Measurements from ENCODE around the gene RPL36.

Gene RPL36

GRCh38 chr19:5676772-5677105 lies 13.4 kb upstream of the RPL36 start:
- Histone ChIP-seq H3K4me3 (ENCODE audit: insufficient read depth, low read length, poor library complexity, severe bottlenecking) (no peak overlapping the region), H3K36me3 (ENCODE audit: low read length) (no peaks in the 10 kb centered on the region), H3K79me2 (ENCODE audit: insufficient read depth, low read length) (peaks cover 7% of the 10 kb centered on the region), H3K9ac (ENCODE audit: low read length) (no peak overlapping the region), H3K9me3 (ENCODE audit: insufficient read depth, low read length) (no peaks in the 10 kb centered on the region), H3K9me2 (replicated peaks; ENCODE audit: insufficient read depth, low read length) (no peaks in the 10 kb centered on the region), H3F3A (ENCODE audit: insufficient read depth) (peaks cover 3% of the 10 kb centered on the region; the same call in 1 of the 2 replicates), H2AFZ (ENCODE audit: low read depth, low read length, severe bottlenecking) (no peak overlapping the region), H3K27me3 (ENCODE audit: low read length) (no peaks in the 10 kb centered on the region), H3K4me2 (ENCODE audit: low read depth, low read length, poor library complexity, severe bottlenecking) (no peak overlapping the region), H3K27ac (ENCODE audit: low read depth, low read length) (no peak overlapping the region), H4K20me1 (ENCODE audit: low read depth, low read length) (no peaks in the 10 kb centered on the region)
- TF ChIP-seq EZH2phosphoT487 (conservative IDR thresholded peaks at IDR 0.05; ENCODE audit: low read length) (no peak), CTCF (IDR thresholded peaks at IDR 0.05; ENCODE audit: insufficient read depth, low read length, poor library complexity, severe bottlenecking) (no peak)

- H4K20me1 ChIP-seq (ENCODE audit: low read depth, low read length), result no peaks in the 10 kb centered on the region
- H3F3A ChIP-seq (ENCODE audit: insufficient read depth), result peaks cover 3% of the 10 kb centered on the region; the same call in 1 of the 2 replicates
- H3K27me3 ChIP-seq (ENCODE audit: low read length), result no peaks in the 10 kb centered on the region
- H3K4me3 ChIP-seq (ENCODE audit: insufficient read depth, low read length, poor library complexity, severe bottlenecking), result no peak overlapping the region
- H3K9ac ChIP-seq (ENCODE audit: low read length), result no peak overlapping the region
- no peaks in the 10 kb centered on the region for H3K36me3 ChIP-seq (ENCODE audit: low read length)
- H2AFZ ChIP-seq (ENCODE audit: low read depth, low read length, severe bottlenecking), result no peak overlapping the region
- H3K79me2 ChIP-seq (ENCODE audit: insufficient read depth, low read length), result peaks cover 7% of the 10 kb centered on the region
- H3K9me3 ChIP-seq (ENCODE audit: insufficient read depth, low read length), result no peaks in the 10 kb centered on the region
- H3K9me2 ChIP-seq (replicated peaks; ENCODE audit: insufficient read depth, low read length), result no peaks in the 10 kb centered on the region
- TF ChIP-seq EZH2phosphoT487 (conservative IDR thresholded peaks at IDR 0.05; ENCODE audit: low read length) (no peak), CTCF (IDR thresholded peaks at IDR 0.05; ENCODE audit: insufficient read depth, low read length, poor library complexity, severe bottlenecking) (no peak)
- H3K4me2 ChIP-seq (ENCODE audit: low read depth, low read length, poor library complexity, severe bottlenecking), result no peak overlapping the region
- no peak overlapping the region for H3K27ac ChIP-seq (ENCODE audit: low read depth, low read length)
These were observed 13.0 kb upstream of the RPL36 start for GRCh38 chr19:5677136-5677535.

GRCh38 chr19:5677580-5677979 lies 12.5 kb upstream of the RPL36 start:
- no peak overlapping the region for H3K27ac ChIP-seq (ENCODE audit: low read depth, low read length)
- H3K4me3 ChIP-seq (ENCODE audit: insufficient read depth, low read length, poor library complexity, severe bottlenecking), result no peak overlapping the region
- TF ChIP-seq CTCF (IDR thresholded peaks at IDR 0.05; ENCODE audit: insufficient read depth, low read length, poor library complexity, severe bottlenecking), result no peak
- no peak for TF ChIP-seq EZH2phosphoT487 (conservative IDR thresholded peaks at IDR 0.05; ENCODE audit: low read length)

More at GRCh38 chr19:5677580-5677979, 12.5 kb upstream of the RPL36 start:
- H3K9me2 ChIP-seq (replicated peaks; ENCODE audit: insufficient read depth, low read length), result no peaks in the 10 kb centered on the region
- no peaks in the 10 kb centered on the region for H4K20me1 ChIP-seq (ENCODE audit: low read depth, low read length)
- no peak overlapping the region for H3K9ac ChIP-seq (ENCODE audit: low read length)
- H3K4me2 ChIP-seq (ENCODE audit: low read depth, low read length, poor library complexity, severe bottlenecking), result no peak overlapping the region
- peaks cover 7% of the 10 kb centered on the region for H3K79me2 ChIP-seq (ENCODE audit: insufficient read depth, low read length)
- peaks cover 3% of the 10 kb centered on the region; the same call in 1 of the 2 replicates for H3F3A ChIP-seq (ENCODE audit: insufficient read depth)
- no peaks in the 10 kb centered on the region for H3K36me3 ChIP-seq (ENCODE audit: low read length)
- no peak overlapping the region for H2AFZ ChIP-seq (ENCODE audit: low read depth, low read length, severe bottlenecking)
- H3K9me3 ChIP-seq (ENCODE audit: insufficient read depth, low read length), result no peaks in the 10 kb centered on the region
- H3K27me3 ChIP-seq (ENCODE audit: low read length), result no peaks in the 10 kb centered on the region
